Natural killer cell (primary cell): ENCODE data around the gene ACTRT2. TPM values are rescaled to one million over a fixed set of nuclear protein-coding genes. Genes with fewer than 3 reads are reported as not detected.

Experiments
- ATAC-seq, 3 donors: fragments of 150-1000 bp in 2 of 3; fragments of 200-7000 bp in 1 of 3; cut with Tn5 transposase; 1 replicate in 1 of 3; 2 replicates in 2 of 3; pipeline ENCODE4 v1.10.0; 2021; ENCODE audit warnings: mild to moderate bottlenecking in 2 of 3, moderate library complexity in 2 of 3
- DNase-seq, 2 donors: peaks; one replicate each; pipeline versions ENCODE4 v3.0.0 to v3.0.0-alpha.2; 2013 to 2021; ENCODE audit warnings: mixed read lengths in 1 of 2
- H3K27ac ChIP-seq: one replicate; pipeline ENCODE4 v1.5.1; 2013; ENCODE audit warnings: mild to moderate bottlenecking, low read length
- H3K27me3 ChIP-seq: one replicate; pipeline ENCODE4 v1.6.1; 2013; ENCODE audit warnings: low read length; ENCODE audit not compliant: control insufficient read depth, insufficient read depth
- H3K36me3 ChIP-seq: one replicate; pipeline ENCODE4 v1.6.1; 2013; ENCODE audit warnings: low read length; ENCODE audit not compliant: control insufficient read depth, insufficient read depth
- H3K4me1 ChIP-seq: one replicate; pipeline ENCODE4 v1.6.1; 2013; ENCODE audit warnings: low read length; ENCODE audit not compliant: control insufficient read depth, insufficient read depth
- H3K4me3 ChIP-seq: one replicate; pipeline ENCODE4 v1.5.1; 2013; ENCODE audit warnings: low read length
- H3K9me3 ChIP-seq: one replicate; pipeline ENCODE4 v1.6.1; 2013; ENCODE audit warnings: low read length; ENCODE audit not compliant: control insufficient read depth, insufficient read depth
- H3K27ac Mint-ChIP-seq, 2 donors: one replicate each; pipeline ENCODE4 v1.8.0; 2022; ENCODE audit warnings: mild to moderate bottlenecking in 2 of 2, mixed read lengths in 2 of 2, moderate library complexity in 1 of 2
- H3K27me3 Mint-ChIP-seq, 2 donors: one replicate each; pipeline ENCODE4 v1.8.0; 2022; ENCODE audit warnings: low read depth in 2 of 2, mixed read lengths in 2 of 2
- H3K36me3 Mint-ChIP-seq: one replicate; pipeline ENCODE4 v1.8.0; 2022; ENCODE audit warnings: mixed read lengths
- H3K4me1 Mint-ChIP-seq, 2 donors: one replicate each; pipeline ENCODE4 v1.8.0; 2022; ENCODE audit warnings: mixed read lengths in 2 of 2
- H3K4me3 Mint-ChIP-seq: one replicate; pipeline ENCODE4 v1.8.0; 2022; ENCODE audit warnings: mild to moderate bottlenecking, moderate library complexity, mixed read lengths
- H3K9me3 Mint-ChIP-seq, 2 donors: one replicate each; pipeline ENCODE4 v1.8.0; 2022; ENCODE audit warnings: mixed read lengths in 2 of 2
- WGBS: methylation state at CpG from one replicate; pipeline ENCODE4 v1.1.7; 2013; ENCODE audit warnings: missing lambda C conversion rate; ENCODE audit not compliant: insufficient coverage; 5-methylcytosine and 5-hydroxymethylcytosine counted together
- intact Hi-C: fragments of 100-400 bp; cut with micrococcal nuclease; formaldehyde crosslinking; loops from one replicate; pipeline ENCODE4 v1.14.2; 2022
- total RNA-seq, 4 donors: library from RNA; stranded (reverse); fragments of 120-200 nt in 1 of 4; gene quantifications; one replicate each; pipeline versions ENCODE4 v1.2.3 to v1.2.4, GENCODE V29; 2013 to 2022
- TF ChIP-seq, protein P1 (sequence below): fragments of 200-600 bp; IDR thresholded peaks from one replicate; pipeline ENCODE4 v1.8.0; 2022; ENCODE audit warnings: antibody characterized with exemption

The ACTRT2 gene
- total RNA-seq, 3 donors from 2014 or later (not counting 1 experiment from before 2014, with no cell fraction given) = not detected

DNA sequence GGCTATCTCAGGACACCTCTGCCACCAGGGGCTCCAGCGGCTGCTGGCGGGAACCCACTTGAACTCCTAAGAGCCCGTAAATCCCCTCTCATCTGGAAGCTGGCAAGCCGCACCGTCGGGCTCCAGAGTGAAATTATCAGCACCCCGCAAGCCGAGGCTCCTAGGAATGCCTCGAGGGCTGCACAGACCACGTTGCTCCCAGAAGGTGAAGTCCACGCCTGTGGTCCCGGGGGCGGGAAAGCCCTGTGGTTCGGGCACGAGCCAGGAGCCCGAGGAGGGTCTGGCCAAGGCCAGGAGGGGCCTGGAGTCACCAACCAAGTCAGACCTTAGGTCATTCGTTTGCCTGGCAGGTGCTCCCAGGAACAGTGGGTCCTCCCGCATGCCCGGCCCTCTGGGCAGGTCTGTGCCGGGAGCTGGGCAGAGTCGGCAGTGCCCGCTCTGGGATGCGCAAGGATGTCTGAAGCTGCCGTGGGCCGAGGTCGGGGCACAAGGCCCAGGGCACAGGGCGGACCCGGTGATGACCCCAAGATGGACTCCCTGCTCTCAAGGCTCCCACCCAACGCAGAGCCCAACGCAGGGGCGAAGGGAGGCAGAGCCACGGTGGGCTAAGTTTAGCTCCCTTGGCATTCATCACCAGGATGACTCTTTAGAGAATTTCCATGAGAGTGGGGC lies 8.9 kb downstream of the ACTRT2 start:
- Histone ChIP-seq H3K9me3 (no peaks in the 10 kb centered on the region), H3K4me3 (no peak overlapping the region), H3K4me1 (no peaks in the 10 kb centered on the region), H3K27ac (no peak overlapping the region), H3K36me3 (no peaks in the 10 kb centered on the region), H3K27me3 (no peaks in the 10 kb centered on the region)
- Mint-ChIP-seq H3K4me1 (no peaks in the 10 kb centered on the region), H3K36me3 (no peaks in the 10 kb centered on the region), H3K27me3 (no peaks in the 10 kb centered on the region), H3K27ac (no peak overlapping the region), H3K4me3 (no peak overlapping the region), H3K9me3 (no peaks in the 10 kb centered on the region)
- DNase-seq (no peak), ATAC-seq (no peak)
- intact Hi-C loops = no loop called here
- TF ChIP-seq, protein P1, sequence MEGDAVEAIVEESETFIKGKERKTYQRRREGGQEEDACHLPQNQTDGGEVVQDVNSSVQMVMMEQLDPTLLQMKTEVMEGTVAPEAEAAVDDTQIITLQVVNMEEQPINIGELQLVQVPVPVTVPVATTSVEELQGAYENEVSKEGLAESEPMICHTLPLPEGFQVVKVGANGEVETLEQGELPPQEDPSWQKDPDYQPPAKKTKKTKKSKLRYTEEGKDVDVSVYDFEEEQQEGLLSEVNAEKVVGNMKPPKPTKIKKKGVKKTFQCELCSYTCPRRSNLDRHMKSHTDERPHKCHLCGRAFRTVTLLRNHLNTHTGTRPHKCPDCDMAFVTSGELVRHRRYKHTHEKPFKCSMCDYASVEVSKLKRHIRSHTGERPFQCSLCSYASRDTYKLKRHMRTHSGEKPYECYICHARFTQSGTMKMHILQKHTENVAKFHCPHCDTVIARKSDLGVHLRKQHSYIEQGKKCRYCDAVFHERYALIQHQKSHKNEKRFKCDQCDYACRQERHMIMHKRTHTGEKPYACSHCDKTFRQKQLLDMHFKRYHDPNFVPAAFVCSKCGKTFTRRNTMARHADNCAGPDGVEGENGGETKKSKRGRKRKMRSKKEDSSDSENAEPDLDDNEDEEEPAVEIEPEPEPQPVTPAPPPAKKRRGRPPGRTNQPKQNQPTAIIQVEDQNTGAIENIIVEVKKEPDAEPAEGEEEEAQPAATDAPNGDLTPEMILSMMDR = no peak
- 91% methylated on average over 32 of the region's 32 CpGs for WGBS

DNA sequence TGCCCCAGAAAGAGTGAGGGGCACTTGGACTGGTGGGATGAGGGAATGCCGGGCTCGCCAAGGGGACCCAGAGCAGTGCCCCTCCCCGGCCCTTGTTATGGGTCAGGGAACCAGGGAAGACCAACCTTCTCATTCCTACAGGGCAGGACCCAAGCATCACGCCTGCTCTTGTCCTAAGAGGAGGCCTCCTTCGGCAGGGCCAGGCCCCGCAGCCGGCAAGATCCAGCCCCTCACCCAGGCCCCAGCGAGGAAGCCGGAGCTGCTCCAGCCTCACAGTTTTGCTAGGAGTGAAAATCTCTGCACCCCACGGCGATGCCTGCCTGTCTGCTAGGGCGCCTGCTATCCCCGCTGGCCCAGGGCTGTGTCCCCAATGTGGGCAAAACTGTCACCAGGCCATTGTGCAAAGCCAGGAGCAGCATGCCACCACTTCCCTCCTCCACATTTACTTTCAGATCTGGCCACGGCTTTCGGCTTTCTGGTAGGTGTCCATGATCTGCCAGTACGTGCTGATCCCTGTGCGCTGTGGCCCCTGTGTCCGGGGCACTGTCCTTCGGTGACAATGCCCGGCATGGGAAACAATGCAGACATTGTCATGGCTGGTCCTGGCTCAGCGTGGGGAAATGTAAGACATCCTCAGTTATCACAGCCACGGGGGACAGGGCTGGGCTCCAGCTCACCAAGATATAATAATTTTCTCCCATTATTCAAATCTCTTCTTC lies 9.6 kb downstream of the ACTRT2 start:
- DNase-seq = no peak

DNA sequence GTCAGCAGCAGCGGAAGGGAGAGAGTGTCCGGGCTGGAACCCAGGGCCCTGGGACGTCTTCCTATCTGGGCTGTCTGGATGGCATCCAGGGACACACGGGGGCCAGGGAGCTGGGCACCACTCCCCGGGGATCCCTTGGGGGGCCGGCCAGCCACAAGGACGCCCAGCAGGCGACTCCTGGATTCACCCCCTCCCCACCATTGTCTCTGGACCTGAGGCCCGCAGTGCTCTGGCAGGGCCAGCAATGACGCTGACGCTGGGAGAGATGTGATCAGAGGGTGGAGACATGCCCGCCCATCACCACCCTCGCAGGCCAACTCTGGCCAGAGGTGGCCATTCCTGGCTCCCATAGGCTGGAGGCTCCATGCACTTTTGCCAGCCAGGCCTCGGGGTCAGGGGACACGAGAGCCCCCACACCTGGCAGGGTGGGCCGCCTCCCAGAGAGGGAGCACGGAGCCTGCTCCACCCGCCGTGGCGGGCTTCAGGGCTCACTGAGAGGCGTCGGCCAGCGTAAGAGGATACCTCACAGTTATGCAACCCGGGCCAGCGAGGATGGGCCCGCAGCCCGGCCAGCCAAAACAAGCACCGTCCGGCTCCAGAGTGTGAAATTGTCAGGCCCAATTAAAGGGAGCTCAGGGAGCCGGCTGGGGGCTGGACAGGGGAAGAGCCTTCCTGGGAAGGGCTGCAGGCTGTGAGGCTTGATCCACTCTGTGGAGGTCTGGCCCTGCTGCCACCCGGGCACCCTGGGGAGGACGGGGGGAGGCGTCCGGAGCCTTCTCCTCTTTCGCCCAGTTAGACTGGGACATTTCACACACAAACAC lies 10.3 kb downstream of the ACTRT2 start:
- intact Hi-C loops = no loop called here
- no peaks in the 10 kb centered on the region for H3K36me3 Mint-ChIP-seq
- H3K27ac ChIP-seq = no peak overlapping the region
- H3K36me3 ChIP-seq = no peaks in the 10 kb centered on the region
- WGBS = 89% methylated on average over 35 of the region's 35 CpGs
- no peak overlapping the region for H3K4me3 Mint-ChIP-seq
- no peaks in the 10 kb centered on the region for H3K27me3 Mint-ChIP-seq
- ATAC-seq (no peak), DNase-seq (no peak)
- TF ChIP-seq, protein P1 = no peak
- H3K27me3 ChIP-seq = no peaks in the 10 kb centered on the region
- no peaks in the 10 kb centered on the region for H3K4me1 ChIP-seq
- H3K9me3 Mint-ChIP-seq = no peaks in the 10 kb centered on the region
- H3K27ac Mint-ChIP-seq = no peak overlapping the region
- no peak overlapping the region for H3K4me3 ChIP-seq
- H3K9me3 ChIP-seq = no peaks in the 10 kb centered on the region
- no peaks in the 10 kb centered on the region for H3K4me1 Mint-ChIP-seq

More for the DNA sequence above, 9.6 kb downstream of the ACTRT2 start:
- Mint-ChIP-seq H3K27ac (no peak overlapping the region), H3K36me3 (no peaks in the 10 kb centered on the region), H3K9me3 (no peaks in the 10 kb centered on the region), H3K27me3 (no peaks in the 10 kb centered on the region), H3K4me3 (no peak overlapping the region), H3K4me1 (no peaks in the 10 kb centered on the region)
- H3K4me1 ChIP-seq = no peaks in the 10 kb centered on the region
- H3K27me3 ChIP-seq = no peaks in the 10 kb centered on the region
- intact Hi-C loops = no loop called here
- TF ChIP-seq, protein P1 = no peak
- no peak overlapping the region for H3K4me3 ChIP-seq
- no peak overlapping the region for H3K27ac ChIP-seq
- no peaks in the 10 kb centered on the region for H3K9me3 ChIP-seq
- 88% methylated on average over 22 of the region's 22 CpGs for WGBS
- no peak for ATAC-seq
- H3K36me3 ChIP-seq = no peaks in the 10 kb centered on the region
